Pancreas (tissue), 10 donors: Measurements from ENCODE around the gene HNRNPD. TPM values are rescaled to one million over a fixed set of nuclear protein-coding genes. Genes with fewer than 3 reads are reported as not detected.
"Not testable (repeated sequence)": the region's sequence is repeated elsewhere in the genome, so short reads cannot be mapped to it uniquely, and the experiment has no call there.

ENCODE experiments used
- ATAC-seq, 4 donors: fragments of 200-7000 bp; cut with Tn5 transposase; one replicate each; pipeline versions ENCODE4 v1.8.0 to v1.9.1; 2020; ENCODE audit warnings: mild to moderate bottlenecking in 4 of 4, moderate library complexity in 4 of 4
- DNase-seq, 6 donors: peaks; one replicate each; pipeline ENCODE4 v3.0.0-alpha.2; 2020
- FAIRE-seq: peaks from 2 replicates; lab custom pipeline; 2012; peaks lifted over from hg19 to GRCh38; lab: Jason Lieb, UNC
- H3K27ac ChIP-seq, 4 donors: fragments of 200-600 bp; sonication (generic); 1 replicate in 3 of 4; 2 replicates in 1 of 4; pipeline versions ENCODE4 v1.5.0 to v1.8.0; 2020
- H3K27me3 ChIP-seq, 4 donors: fragments of 200-600 bp; one replicate each; pipeline ENCODE4 v1.8.0; 2021
- H3K36me3 ChIP-seq, 3 donors: fragments of 200-600 bp; sonication (generic) in 1 of 3; one replicate each; pipeline versions ENCODE4 v1.5.0 to v1.8.0; 2020 to 2021
- H3K4me1 ChIP-seq, 3 donors: fragments of 200-600 bp; one replicate each; pipeline ENCODE4 v1.8.0; 2021
- H3K4me3 ChIP-seq, 4 donors: fragments of 200-600 bp; sonication (generic) in 2 of 4; one replicate each; pipeline versions ENCODE4 v1.5.0 to v1.8.0; 2020 to 2021
- H3K9me3 ChIP-seq, 4 donors: fragments of 200-600 bp; one replicate each; pipeline ENCODE4 v1.8.0; 2021
- WGBS, 2 donors: extraction: QIAGEN DNeasy Blood & Tissue Kit; methylation state at CpG; one replicate each; pipeline ENCODE4 v1.1.7; 2013; 5-methylcytosine and 5-hydroxymethylcytosine counted together
- intact Hi-C, 3 donors: fragments of 100-400 bp; cut with DNase I; formaldehyde crosslinking; loops; one replicate each; pipeline versions ENCODE4 v1.11.1 to v1.14.2; 2022
- polyA plus RNA-seq, 2 donors: library from polyadenylated mRNA; stranded (reverse); fragments of 200-250 nt; gene quantifications; one replicate each; pipeline ENCODE4 v1.2.3, GENCODE V29; 2013
- total RNA-seq, 6 donors: library from RNA; stranded (reverse); fragmentation: NEBNext Ultra II Directional in 4 of 6; extraction: Animal tissue kit (Norgen Biotek cat#: 25700) in 4 of 6; gene quantifications; one replicate each; pipeline versions ENCODE4 v1.2.1 to v1.2.4, GENCODE V29; 2021 to 2023
- TF ChIP-seq, protein P1 (sequence below), 4 donors: fragments of 200-600 bp; sonication (generic) in 3 of 4; IDR thresholded peaks; one replicate each; pipeline versions ENCODE4 v1.5.0 to v1.8.0; 2021; ENCODE audit warnings: antibody characterized with exemption in 4 of 4
- donor health status: healthy with polysubstance abuse.
- donor health status: DM: no; HTN: no; CAD: no; lungs with moderate emphysema.
- donor health status: DM: no; HTN: no; CAD: no.
- donor health status: control.
- donor health status: control.
- donor health status: Bipolar disorder and iron deficiency.
- donor health status: DM: yes; HTN: yes; CAD: no.
- donor health status: DM: no; HTN: no; CAD: no.
- donor health status: DM: no; HTN: no; CAD: no.
- donor health status: DM: yes; HTN: yes; CAD: no.

The HNRNPD gene
- total and polyA plus RNA-seq, 8 donors = 52.7 to 131 (median 82.1) TPM

DNA sequence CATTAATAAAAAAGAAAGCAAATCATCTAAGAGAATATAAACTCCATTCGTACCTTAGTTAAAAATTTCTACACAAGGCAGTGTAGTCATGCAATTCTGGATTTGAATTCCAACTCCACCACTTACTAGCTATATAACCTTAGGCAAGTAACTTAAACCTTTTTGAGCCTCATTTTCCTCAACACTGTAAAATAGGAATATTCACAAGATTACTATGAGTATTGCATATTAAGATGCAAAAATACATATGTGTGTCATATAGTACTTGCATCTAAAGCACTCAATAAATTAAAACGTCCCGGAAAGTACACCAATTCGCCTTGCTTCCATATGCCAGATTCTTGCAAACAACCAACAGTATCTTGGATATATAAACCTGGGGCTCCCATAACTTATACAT, 42.0 kb downstream of the HNRNPD start:
- H3K4me3 ChIP-seq = no peak overlapping the region
- WGBS, 2 donors = 66 to 78% methylated on average over 4 of the region's 4 CpGs
- H3K27ac ChIP-seq = no peak overlapping the region
- H3K4me1 ChIP-seq = no peaks in the 10 kb centered on the region
- FAIRE-seq = no peak
- no peak for DNase-seq
- TF ChIP-seq, protein P1, sequence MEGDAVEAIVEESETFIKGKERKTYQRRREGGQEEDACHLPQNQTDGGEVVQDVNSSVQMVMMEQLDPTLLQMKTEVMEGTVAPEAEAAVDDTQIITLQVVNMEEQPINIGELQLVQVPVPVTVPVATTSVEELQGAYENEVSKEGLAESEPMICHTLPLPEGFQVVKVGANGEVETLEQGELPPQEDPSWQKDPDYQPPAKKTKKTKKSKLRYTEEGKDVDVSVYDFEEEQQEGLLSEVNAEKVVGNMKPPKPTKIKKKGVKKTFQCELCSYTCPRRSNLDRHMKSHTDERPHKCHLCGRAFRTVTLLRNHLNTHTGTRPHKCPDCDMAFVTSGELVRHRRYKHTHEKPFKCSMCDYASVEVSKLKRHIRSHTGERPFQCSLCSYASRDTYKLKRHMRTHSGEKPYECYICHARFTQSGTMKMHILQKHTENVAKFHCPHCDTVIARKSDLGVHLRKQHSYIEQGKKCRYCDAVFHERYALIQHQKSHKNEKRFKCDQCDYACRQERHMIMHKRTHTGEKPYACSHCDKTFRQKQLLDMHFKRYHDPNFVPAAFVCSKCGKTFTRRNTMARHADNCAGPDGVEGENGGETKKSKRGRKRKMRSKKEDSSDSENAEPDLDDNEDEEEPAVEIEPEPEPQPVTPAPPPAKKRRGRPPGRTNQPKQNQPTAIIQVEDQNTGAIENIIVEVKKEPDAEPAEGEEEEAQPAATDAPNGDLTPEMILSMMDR (IDR thresholded peaks at IDR 0.05) = no peak
- H3K36me3 ChIP-seq = no peaks in the 10 kb centered on the region
- no peak for ATAC-seq
- no peaks in the 10 kb centered on the region for H3K27me3 ChIP-seq
- intact Hi-C loops = no loop called here
- H3K9me3 ChIP-seq = no peaks in the 10 kb centered on the region

DNA sequence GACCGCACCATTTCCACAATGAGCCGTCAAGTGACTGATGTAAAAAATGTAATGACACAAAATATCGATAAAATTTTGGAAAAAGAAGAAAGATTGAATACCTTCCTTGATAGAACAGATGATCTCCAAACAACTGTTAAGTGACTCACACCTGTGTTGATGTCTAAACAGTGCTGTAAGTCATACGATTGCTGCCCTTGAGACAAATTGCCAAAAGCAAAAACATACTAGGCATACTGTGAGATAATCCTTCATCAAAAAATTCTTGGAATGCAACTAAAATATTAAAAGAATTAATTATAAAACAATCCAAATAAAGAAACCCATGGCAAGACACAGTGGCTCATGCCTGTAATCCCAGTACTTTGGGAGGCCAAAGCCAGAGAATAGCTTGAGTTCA, 53.4 kb downstream of the HNRNPD start:
- no peaks in the 10 kb centered on the region for H3K27me3 ChIP-seq
- no peak overlapping the region for H3K27ac ChIP-seq
- no peaks in the 10 kb centered on the region for H3K4me1 ChIP-seq
- FAIRE-seq = no peak
- H3K36me3 ChIP-seq = no peaks in the 10 kb centered on the region
- ATAC-seq = no peak
- no peak for DNase-seq
- WGBS, 2 donors = 73 to 80% methylated on average over 4 of the region's 4 CpGs
- TF ChIP-seq, protein P1 (IDR thresholded peaks at IDR 0.05) = no peak
- H3K4me3 ChIP-seq = no peak overlapping the region
- intact Hi-C loops = no loop called here
- H3K9me3 ChIP-seq = no peaks in the 10 kb centered on the region

DNA sequence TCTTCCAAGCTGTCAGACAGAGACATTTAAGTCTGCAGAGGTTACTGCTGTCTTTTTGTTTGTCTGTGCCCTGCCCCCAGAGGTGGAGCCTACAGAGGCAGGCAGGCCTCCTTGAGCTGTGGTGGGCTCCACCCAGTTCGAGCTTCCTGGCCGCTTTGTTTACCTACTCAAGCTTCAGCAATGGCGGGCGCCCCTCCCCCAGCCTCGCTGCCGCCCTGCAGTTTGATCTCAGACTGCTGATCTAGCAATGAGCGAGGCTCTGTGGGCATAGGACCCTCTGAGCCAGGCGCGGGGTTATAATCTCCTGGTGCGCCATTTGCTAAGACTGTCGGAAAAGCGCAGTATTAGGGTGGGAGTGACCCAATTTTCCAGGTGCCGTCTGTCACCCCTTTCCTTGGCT, 70.7 kb downstream of the HNRNPD start:
- H3K9me3 ChIP-seq, DNase-seq, H3K27ac ChIP-seq, H3K4me1 ChIP-seq, H3K36me3 ChIP-seq, FAIRE-seq, H3K27me3 ChIP-seq, H3K4me3 ChIP-seq, ATAC-seq, intact Hi-C loops: not testable (repeated sequence)
- 81 to 85% methylated on average over 12 to 13 of the region's 13 CpGs for WGBS, 2 donors

Other genes starting within 250 kb of the HNRNPD start
- gene HNRNPDL, start 56.5 kb upstream of the HNRNPD start, total RNA-seq = 100 to 1,000 TPM in 2 of 6 donors, 10 to 100 TPM in 4; 56.6 to 134 (median 92.5) TPM
- 100 to 1,000 TPM; 122 to 210 TPM for gene HNRNPDL, start 56.5 kb upstream of the HNRNPD start, polyA plus RNA-seq
- 10 to 100 TPM in 4 of 6 donors, 1 to 10 TPM in 2; 8.4 to 17.4 (median 13.6) TPM for gene ENOPH1, start 56.6 kb upstream of the HNRNPD start, total RNA-seq
- 10 to 100 TPM; 21.2 to 24.4 TPM for gene ENOPH1, start 56.6 kb upstream of the HNRNPD start, polyA plus RNA-seq
- 1 to 10 TPM; 1.0 to 4.8 (median 2.5) TPM for gene TMEM150C, start 188.0 kb upstream of the HNRNPD start, total RNA-seq
- 1 to 10 TPM; 3.0 to 8.7 TPM for gene TMEM150C, start 188.0 kb upstream of the HNRNPD start, polyA plus RNA-seq